ENCODE measurements around the gene DDX41.

DDX41 gene

GRCh38 chr5:177513500-177513899, 3.3 kb downstream of the DDX41 start:
- Mint-ChIP-seq H3K4me1 (ENCODE audit: low read depth) (peaks cover 21% of the 10 kb centered on the region), H3K27me3 (ENCODE audit: low read depth) (no peaks in the 10 kb centered on the region), H3K9me3 (no peaks in the 10 kb centered on the region), H3K36me3 (ENCODE audit: low read depth) (peaks cover 46% of the 10 kb centered on the region), H3K27ac (no peak overlapping the region), H3K4me3 (no peak overlapping the region)
- DNase-seq (ENCODE audit: low spot score): no peak

DNA sequence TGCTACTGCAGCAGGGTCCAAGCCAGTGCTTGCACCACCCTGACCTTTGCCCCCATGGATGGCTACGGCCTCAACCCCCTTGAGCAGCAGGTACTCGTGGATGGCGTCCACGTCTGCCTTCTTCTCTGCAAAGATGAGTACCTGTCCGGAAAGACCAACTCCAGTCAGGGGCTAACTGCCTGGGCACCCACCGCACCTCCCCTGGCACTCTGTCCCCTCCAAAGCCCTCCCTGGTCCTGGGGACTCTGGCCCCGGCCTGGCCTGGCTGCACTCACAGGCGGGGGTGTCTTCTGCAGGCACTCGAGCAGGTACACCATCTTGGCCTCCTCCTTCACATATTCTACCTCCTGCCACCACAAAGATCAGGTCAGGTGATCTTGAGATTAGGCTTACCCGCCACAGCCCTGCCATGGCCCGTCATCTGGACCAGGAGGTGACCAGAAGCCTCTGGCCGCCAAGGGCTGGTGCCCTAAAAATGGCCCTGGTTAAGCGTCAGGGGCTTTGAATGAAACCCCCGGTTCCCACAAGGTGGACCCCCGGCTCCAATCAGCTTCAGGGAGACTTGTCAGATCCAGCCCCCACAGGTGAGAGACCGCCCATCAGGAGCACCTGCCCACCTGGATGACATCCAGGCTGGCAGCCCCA, 3.9 kb downstream of the DDX41 start:
- no peaks in the 10 kb centered on the region for H3K27me3 Mint-ChIP-seq (ENCODE audit: low read depth)

GRCh38 chr5:177511796-177512675, 4.7 kb downstream of the DDX41 start:
- DNase-seq (ENCODE audit: low spot score): no peak
- Mint-ChIP-seq H3K9me3 (no peaks in the 10 kb centered on the region), H3K27me3 (ENCODE audit: low read depth) (no peaks in the 10 kb centered on the region), H3K36me3 (ENCODE audit: low read depth) (peaks cover 46% of the 10 kb centered on the region), H3K4me3 (no peak overlapping the region), H3K4me1 (ENCODE audit: low read depth) (peaks cover 21% of the 10 kb centered on the region), H3K27ac (no peak overlapping the region)

More for the DNA sequence above, 3.9 kb downstream of the DDX41 start:
- Mint-ChIP-seq H3K36me3 (ENCODE audit: low read depth) (peaks cover 46% of the 10 kb centered on the region), H3K4me3 (no peak overlapping the region), H3K27ac (no peak overlapping the region), H3K9me3 (no peaks in the 10 kb centered on the region), H3K4me1 (ENCODE audit: low read depth) (peaks cover 21% of the 10 kb centered on the region)
- no peak for DNase-seq (ENCODE audit: low spot score)

DNA sequence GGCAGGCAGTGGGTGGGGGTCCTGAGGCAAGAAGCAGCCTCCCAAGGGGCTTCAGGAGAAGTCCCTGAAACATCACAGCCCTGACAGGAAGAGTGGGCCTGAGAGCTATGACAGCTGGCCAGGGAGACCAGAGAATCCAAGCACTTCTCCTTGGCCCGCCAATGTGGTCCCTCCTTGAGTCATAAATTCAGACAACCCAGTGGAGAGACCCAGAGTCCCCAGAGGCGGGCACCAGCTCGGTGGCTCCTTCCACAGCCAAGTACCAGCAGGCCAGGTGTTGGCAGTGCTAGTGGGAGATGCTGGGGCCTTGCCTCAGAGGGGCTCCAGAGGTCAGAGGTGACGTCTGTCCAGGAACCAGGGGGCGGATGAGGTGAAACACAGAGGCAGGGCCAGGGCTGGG, 5.6 kb downstream of the DDX41 start:
- Mint-ChIP-seq H3K27me3 (ENCODE audit: low read depth) (no peaks in the 10 kb centered on the region), H3K36me3 (ENCODE audit: low read depth) (peaks cover 38% of the 10 kb centered on the region), H3K9me3 (no peaks in the 10 kb centered on the region), H3K27ac (no peak overlapping the region), H3K4me1 (ENCODE audit: low read depth) (peaks cover 15% of the 10 kb centered on the region), H3K4me3 (no peak overlapping the region)
- no peak for DNase-seq (ENCODE audit: low spot score)

DNA sequence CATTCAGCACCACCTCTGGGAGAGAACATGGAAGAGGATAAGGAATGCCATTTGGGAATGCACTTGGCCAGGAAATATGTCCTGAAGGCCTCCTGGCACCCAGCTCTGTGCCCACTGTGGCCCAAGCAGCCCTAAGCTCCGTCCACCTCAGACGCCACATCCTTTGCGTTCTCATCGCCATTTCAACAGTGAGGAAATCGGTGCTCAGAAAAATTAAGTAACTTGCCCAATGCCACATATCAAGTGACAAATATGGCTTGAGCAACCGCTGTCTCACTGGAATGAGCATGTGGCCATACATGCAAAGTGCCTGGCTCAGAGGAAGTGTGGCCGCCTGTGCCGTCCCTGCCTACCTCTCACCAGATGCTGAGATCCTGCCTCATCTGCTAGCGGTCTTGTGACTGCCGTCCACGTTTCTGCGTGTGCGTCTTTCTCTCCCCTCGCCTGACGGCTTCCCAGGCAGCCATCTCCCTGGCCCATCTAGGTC, 6.2 kb downstream of the DDX41 start:
- H3K36me3 Mint-ChIP-seq (ENCODE audit: low read depth): peaks cover 33% of the 10 kb centered on the region
- peaks cover 10% of the 10 kb centered on the region for H3K4me1 Mint-ChIP-seq (ENCODE audit: low read depth)
- no peak for DNase-seq (ENCODE audit: low spot score)
- H3K27me3 Mint-ChIP-seq (ENCODE audit: low read depth): no peaks in the 10 kb centered on the region
- H3K4me3 Mint-ChIP-seq: no peak overlapping the region
- no peak overlapping the region for H3K27ac Mint-ChIP-seq
- H3K9me3 Mint-ChIP-seq: no peaks in the 10 kb centered on the region

- Mint-ChIP-seq H3K4me3 (no peak overlapping the region), H3K36me3 (ENCODE audit: low read depth) (peaks cover 27% of the 10 kb centered on the region), H3K27ac (no peak overlapping the region), H3K9me3 (no peaks in the 10 kb centered on the region), H3K4me1 (ENCODE audit: low read depth) (peaks cover 4% of the 10 kb centered on the region), H3K27me3 (ENCODE audit: low read depth) (no peaks in the 10 kb centered on the region)
- no peak for DNase-seq (ENCODE audit: low spot score)
These were observed 6.7 kb downstream of the DDX41 start for GRCh38 chr5:177509991-177510566.

DNA sequence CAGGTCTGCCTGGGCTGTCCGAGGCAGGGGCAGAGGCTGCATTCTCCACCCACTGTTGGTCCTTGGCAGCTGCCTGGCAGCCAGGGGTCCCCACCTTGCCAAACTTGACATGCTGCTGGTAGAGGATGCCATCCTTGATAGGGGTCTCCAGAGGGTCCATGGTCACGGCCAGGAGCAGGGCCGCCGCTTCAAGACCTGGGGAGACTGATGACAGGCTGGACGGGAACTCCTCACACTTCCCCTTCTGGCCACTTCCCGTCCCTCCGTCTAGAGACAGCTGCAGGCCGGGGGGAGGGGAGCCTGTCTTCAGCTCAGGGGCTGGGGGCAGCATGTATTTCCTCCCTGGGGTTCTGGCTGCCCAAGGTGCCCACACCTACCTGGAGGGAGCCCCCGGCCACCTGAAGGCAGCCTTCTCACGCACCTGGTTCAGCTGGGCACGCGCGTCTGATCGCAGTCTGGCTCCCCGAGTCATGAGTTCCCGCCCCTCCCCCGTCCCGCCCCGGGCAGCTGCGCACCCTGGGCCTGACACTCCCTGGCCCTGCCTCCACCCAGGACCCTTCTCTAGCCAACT, 7.3 kb downstream of the DDX41 start, which contains the start of gene DOK3:
TSS of gene DOK3 (minus strand) at position 446 of the 571 bp plus-strand sequence. CDS start at position 160, 286 bp downstream.
- DNase-seq (ENCODE audit: low spot score): no peak
- Mint-ChIP-seq H3K27ac (no peak within 1 kb of the TSS), H3K4me3 (no peak within 1 kb of the TSS), H3K9me3 (no peaks in the 10 kb centered on the region), H3K36me3 (ENCODE audit: low read depth) (peaks cover 26% of the 10 kb centered on the region), H3K4me1 (ENCODE audit: low read depth) (peaks cover 4% of the 10 kb centered on the region), H3K27me3 (ENCODE audit: low read depth) (no peaks in the 10 kb centered on the region)

DNA sequence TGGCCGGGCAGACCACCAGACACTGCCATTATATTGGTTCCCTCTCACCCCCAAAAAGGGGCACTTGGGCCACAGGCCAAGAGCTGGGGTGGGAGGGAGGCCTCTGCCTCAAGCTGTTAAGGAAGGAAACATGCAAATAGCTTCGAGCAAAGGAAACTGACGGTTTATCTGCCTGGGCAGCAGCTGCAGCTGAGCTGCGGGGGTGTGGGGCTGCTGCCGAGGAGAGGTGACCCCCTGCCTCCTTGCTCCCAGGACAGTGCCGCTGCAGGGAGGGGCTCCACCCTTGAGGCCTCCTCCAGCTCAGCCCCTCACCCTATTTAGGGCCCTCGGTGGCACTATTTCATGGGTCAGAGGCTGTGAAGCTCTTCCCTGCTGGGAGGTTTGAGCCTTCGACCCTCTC, 7.9 kb downstream of the DDX41 start:
- no peaks in the 10 kb centered on the region for H3K9me3 Mint-ChIP-seq
- no peak overlapping the region for H3K27ac Mint-ChIP-seq
- DNase-seq (ENCODE audit: low spot score): no peak
- H3K4me1 Mint-ChIP-seq (ENCODE audit: low read depth): peaks cover 4% of the 10 kb centered on the region
- no peaks in the 10 kb centered on the region for H3K27me3 Mint-ChIP-seq (ENCODE audit: low read depth)
- H3K36me3 Mint-ChIP-seq (ENCODE audit: low read depth): peaks cover 21% of the 10 kb centered on the region
- H3K4me3 Mint-ChIP-seq: no peak overlapping the region

GRCh38 chr5:177508221-177508611, 8.5 kb downstream of the DDX41 start:
- DNase-seq (ENCODE audit: low spot score): no peak
- Mint-ChIP-seq H3K36me3 (ENCODE audit: low read depth) (peaks cover 16% of the 10 kb centered on the region), H3K4me3 (no peak overlapping the region), H3K4me1 (ENCODE audit: low read depth) (peaks cover 4% of the 10 kb centered on the region), H3K9me3 (no peaks in the 10 kb centered on the region), H3K27ac (no peak overlapping the region), H3K27me3 (ENCODE audit: low read depth) (no peaks in the 10 kb centered on the region)

DNA sequence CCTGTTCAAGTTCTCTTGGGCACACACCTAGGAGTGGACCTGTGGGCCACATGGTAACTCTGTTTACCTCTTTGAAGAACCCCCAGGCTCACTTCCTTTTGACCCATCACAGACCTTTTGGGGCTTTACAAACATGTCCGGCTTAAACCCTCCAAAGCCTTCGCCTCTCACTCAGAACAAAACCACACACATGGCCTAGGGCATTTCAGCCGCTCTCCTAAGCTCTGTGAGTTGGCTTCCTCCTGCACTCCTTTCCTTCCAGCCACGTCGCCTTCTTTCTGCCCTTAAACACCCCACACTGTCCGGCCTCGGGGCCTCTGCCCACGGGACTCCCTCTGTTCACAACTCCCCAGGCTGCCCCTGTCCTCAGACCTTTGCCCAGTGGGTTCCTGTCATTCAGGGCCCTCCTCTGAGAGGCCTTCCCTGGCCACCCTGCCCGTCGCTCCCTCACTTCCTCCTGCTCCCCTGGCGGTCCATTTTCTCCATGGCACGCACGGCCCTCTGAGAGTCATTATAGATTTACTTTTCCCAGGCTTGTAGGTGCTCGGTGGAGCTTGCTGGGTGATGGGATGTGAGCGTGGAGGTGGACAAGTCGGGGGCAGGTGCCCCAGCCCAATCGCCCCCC, 9.1 kb downstream of the DDX41 start:
- no peak overlapping the region for H3K4me3 Mint-ChIP-seq
- H3K27ac Mint-ChIP-seq: peak overlapping the region; percentile 20
- H3K9me3 Mint-ChIP-seq: no peaks in the 10 kb centered on the region
- no peaks in the 10 kb centered on the region for H3K27me3 Mint-ChIP-seq (ENCODE audit: low read depth)
- no peak for DNase-seq (ENCODE audit: low spot score)
- peaks cover 12% of the 10 kb centered on the region for H3K36me3 Mint-ChIP-seq (ENCODE audit: low read depth)
- peaks cover 4% of the 10 kb centered on the region for H3K4me1 Mint-ChIP-seq (ENCODE audit: low read depth)

- peaks cover 12% of the 10 kb centered on the region for H3K36me3 Mint-ChIP-seq (ENCODE audit: low read depth)
- no peak overlapping the region for H3K4me3 Mint-ChIP-seq
- no peaks in the 10 kb centered on the region for H3K27me3 Mint-ChIP-seq (ENCODE audit: low read depth)
- H3K4me1 Mint-ChIP-seq (ENCODE audit: low read depth): peaks cover 4% of the 10 kb centered on the region
- no peaks in the 10 kb centered on the region for H3K9me3 Mint-ChIP-seq
- no peak overlapping the region for H3K27ac Mint-ChIP-seq
- DNase-seq (ENCODE audit: low spot score): no peak
These were observed 9.6 kb downstream of the DDX41 start for GRCh38 chr5:177507165-177507564.

DNA sequence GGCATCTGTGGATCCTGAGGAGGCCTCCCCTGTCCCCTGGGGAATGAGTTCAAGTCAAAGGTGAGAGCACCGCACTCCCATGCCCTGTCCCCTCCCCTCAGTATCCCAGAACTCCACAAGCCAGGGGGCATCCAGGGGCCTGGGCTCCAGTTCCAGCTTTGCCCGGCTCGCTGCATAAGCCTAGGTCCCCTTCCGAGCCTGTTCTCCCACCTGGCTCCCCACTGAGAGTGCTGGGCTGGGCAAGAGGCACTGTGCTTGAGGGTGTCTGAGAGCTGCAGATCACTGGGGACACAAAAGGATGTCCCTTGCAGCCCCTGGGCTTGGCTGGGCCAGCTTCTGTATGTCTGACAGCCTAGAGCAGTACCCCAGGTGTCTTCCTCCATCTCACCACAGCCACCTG, 11.7 kb downstream of the DDX41 start:
- Mint-ChIP-seq H3K36me3 (ENCODE audit: low read depth) (peaks cover 2% of the 10 kb centered on the region), H3K27me3 (ENCODE audit: low read depth) (peaks cover 3% of the 10 kb centered on the region), H3K4me1 (ENCODE audit: low read depth) (peaks cover 6% of the 10 kb centered on the region), H3K27ac (no peak overlapping the region), H3K4me3 (no peak overlapping the region), H3K9me3 (no peaks in the 10 kb centered on the region)
- no peak for DNase-seq (ENCODE audit: low spot score)
